SU-DHL-6 (cell line): ENCODE data around the gene PEX26.

Experiments
- H2AFZ ChIP-seq: fragments of 200-600 bp; sonication (generic); 2 replicates; pipeline ENCODE4 v1.6.1; 2014; ENCODE audit warnings: low read depth, mild to moderate bottlenecking, moderate library complexity, mixed read lengths, antibody characterized with exemption, low read length; ENCODE audit not compliant: severe bottlenecking
- H3F3A ChIP-seq: fragments of 200-600 bp; shearing (Covaris generic); 2 replicates; pipeline ENCODE4 v1.6.0; 2016; ENCODE audit warnings: antibody characterized with exemption, mild to moderate bottlenecking; ENCODE audit not compliant: insufficient read depth
- H3K27ac ChIP-seq: fragments of 200-600 bp; sonication (generic); 2 replicates; pipeline ENCODE4 v1.5.1; 2016; ENCODE audit warnings: low read depth, mild to moderate bottlenecking, low read length, moderate library complexity, mixed read lengths
- H3K27me3 ChIP-seq: fragments of 200-600 bp; sonication (generic), shearing (Covaris generic); 2 replicates; pipeline ENCODE4 v1.6.0; 2014; ENCODE audit warnings: mild to moderate bottlenecking, low read length
- H3K36me3 ChIP-seq: fragments of 200-600 bp; sonication (generic); 2 replicates; pipeline ENCODE4 v1.6.1; 2014; ENCODE audit warnings: mild to moderate bottlenecking, low read length, mixed read lengths
- H3K4me2 ChIP-seq: fragments of 300-600, 200-600 bp; shearing (Covaris generic), sonication (generic); 2 replicates; pipeline ENCODE4 v1.6.0; 2014; ENCODE audit warnings: low read length, low read depth, mild to moderate bottlenecking; ENCODE audit not compliant: poor library complexity, severe bottlenecking
- H3K4me3 ChIP-seq: fragments of 200-600 bp; sonication (generic); 2 replicates; pipeline ENCODE4 v1.5.1; 2014; ENCODE audit warnings: antibody characterized with exemption, low read length, mild to moderate bottlenecking, mixed read lengths; ENCODE audit not compliant: insufficient read depth, poor library complexity, severe bottlenecking
- H3K79me2 ChIP-seq: fragments of 200-600 bp; sonication (generic); 2 replicates; pipeline ENCODE4 v1.6.1; 2014; ENCODE audit warnings: mild to moderate bottlenecking, low read length, moderate library complexity; ENCODE audit not compliant: insufficient read depth
- H3K9ac ChIP-seq: fragments of 200-600 bp; sonication (generic); 2 replicates; pipeline ENCODE4 v1.7.0; 2014; ENCODE audit warnings: mild to moderate bottlenecking, low read length
- H3K9me2 ChIP-seq: fragments of 200-600 bp; sonication (generic); replicated peaks from 2 replicates; pipeline ENCODE4 v1.6.1; 2014; ENCODE audit warnings: low read length; ENCODE audit not compliant: insufficient read depth
- H3K9me3 ChIP-seq: fragments of 200-600 bp; sonication (generic); 2 replicates; pipeline ENCODE4 v1.6.1; 2014; ENCODE audit warnings: low read length, mixed read lengths; ENCODE audit not compliant: insufficient read depth
- H4K20me1 ChIP-seq: fragments of 200-600 bp; sonication (generic); 2 replicates; pipeline ENCODE4 v1.6.1; 2014; ENCODE audit warnings: low read depth, mild to moderate bottlenecking, antibody characterized with exemption, low read length, moderate library complexity, mixed read lengths
- CTCF ChIP-seq: fragments of 200-600 bp; sonication (generic); IDR thresholded peaks from one replicate; pipeline ENCODE4 v1.5.1; 2017; ENCODE audit warnings: antibody characterized with exemption, mild to moderate bottlenecking, low read length, moderate library complexity; ENCODE audit not compliant: insufficient read depth, poor library complexity, severe bottlenecking
- EZH2phosphoT487 ChIP-seq: fragments of 200-600 bp; sonication (generic), shearing (Covaris generic); conservative IDR thresholded peaks from 2 replicates; pipeline ENCODE4 v1.6.1; 2018; ENCODE audit warnings: mild to moderate bottlenecking, antibody characterized with exemption, low read length, moderate library complexity, mixed read lengths

The PEX26 gene

GRCh38 chr22:18075101-18075719, 2.6 kb upstream of the PEX26 start:
- H4K20me1 ChIP-seq = no peaks in the 10 kb centered on the region
- H3K36me3 ChIP-seq = no peaks in the 10 kb centered on the region
- H3K79me2 ChIP-seq = peaks cover 24% of the 10 kb centered on the region; the same call in 1 of the 2 replicates
- no peaks in the 10 kb centered on the region for H3K27me3 ChIP-seq
- no peaks in the 10 kb centered on the region for H3K9me3 ChIP-seq
- H3K9me2 ChIP-seq = no peaks in the 10 kb centered on the region
- peaks cover 5% of the 10 kb centered on the region; the same call in 1 of the 2 replicates for H3F3A ChIP-seq
- no peak for TF ChIP-seq EZH2phosphoT487
- no peak for TF ChIP-seq CTCF
- H3K9ac ChIP-seq = no peak overlapping the region
- H3K4me3 ChIP-seq = no peak overlapping the region
- H3K4me2 ChIP-seq = no peak overlapping the region
- H3K27ac ChIP-seq = no peak overlapping the region
- no peak overlapping the region for H2AFZ ChIP-seq

DNA sequence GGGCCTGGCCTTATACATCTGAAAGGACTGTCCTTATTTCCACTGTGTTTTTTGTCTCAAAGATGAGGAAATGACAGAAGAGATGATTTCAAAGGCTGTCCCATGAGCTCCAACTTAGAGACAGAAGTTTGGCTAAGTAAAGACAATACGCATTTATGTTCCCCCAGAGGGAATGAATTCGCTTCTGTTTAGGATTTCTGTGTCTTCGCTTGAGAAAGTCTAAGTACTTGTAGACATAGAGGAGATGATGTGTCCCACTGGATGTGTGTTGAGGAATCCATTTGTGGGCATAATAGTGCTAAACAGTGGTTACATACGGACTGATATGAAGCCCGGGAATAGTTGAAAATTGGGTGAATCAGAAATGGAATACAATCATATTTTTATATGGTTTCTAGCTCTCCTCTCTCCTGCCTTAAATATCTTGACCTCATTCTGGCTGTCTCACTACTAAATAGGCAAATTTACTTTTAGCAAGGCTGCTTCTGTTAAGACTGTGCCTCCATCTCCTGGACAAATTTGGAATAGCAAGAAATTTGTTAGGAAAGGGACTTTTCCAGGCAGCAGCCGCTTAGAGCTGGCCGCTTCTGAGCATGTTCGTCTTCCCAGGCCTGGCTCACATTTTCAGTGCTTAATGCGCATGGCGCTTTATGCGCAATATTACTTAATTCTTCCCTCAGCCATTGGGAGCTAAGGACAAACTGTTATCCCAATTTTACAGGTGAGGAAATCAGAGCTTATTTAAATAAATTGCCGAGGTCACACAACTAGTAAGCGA, 1.9 kb upstream of the PEX26 start:
- Histone ChIP-seq H3K79me2 (peaks cover 24% of the 10 kb centered on the region; the same call in 1 of the 2 replicates), H3F3A (peaks cover 5% of the 10 kb centered on the region; the same call in 1 of the 2 replicates), H3K9me3 (no peaks in the 10 kb centered on the region), H4K20me1 (no peaks in the 10 kb centered on the region), H2AFZ (no peak overlapping the region), H3K4me2 (peak overlapping the region; percentile 64), H3K27ac (no peak overlapping the region), H3K9me2 (no peaks in the 10 kb centered on the region), H3K9ac (0 out of 2 replicates have a peak overlapping the region, but pooled peaks have one; percentile 86), H3K4me3 (peak overlapping the region; percentile 55), H3K36me3 (peaks cover 4% of the 10 kb centered on the region; the same call in 1 of the 2 replicates), H3K27me3 (no peaks in the 10 kb centered on the region)
- TF ChIP-seq EZH2phosphoT487 (no peak), CTCF (peak; percentile 22)

GRCh38 chr22:18077087-18077638, 627 bp upstream of the PEX26 start:
- TF ChIP-seq EZH2phosphoT487 (no peak), CTCF (no peak)
- H3K36me3 ChIP-seq = peaks cover 4% of the 10 kb centered on the region; the same call in 1 of the 2 replicates
- no peaks in the 10 kb centered on the region for H3K9me3 ChIP-seq
- peaks cover 5% of the 10 kb centered on the region; the same call in 1 of the 2 replicates for H3F3A ChIP-seq
- no peak overlapping the region for H3K27ac ChIP-seq
- H3K4me2 ChIP-seq = peak overlapping the region; percentile 64
- no peaks in the 10 kb centered on the region for H3K27me3 ChIP-seq
- no peaks in the 10 kb centered on the region for H4K20me1 ChIP-seq
- H3K9ac ChIP-seq = peak overlapping the region; percentile 86
- H3K9me2 ChIP-seq = no peaks in the 10 kb centered on the region
- peak overlapping the region; percentile 55 for H3K4me3 ChIP-seq
- peaks cover 24% of the 10 kb centered on the region; the same call in 1 of the 2 replicates for H3K79me2 ChIP-seq
- H2AFZ ChIP-seq = no peak overlapping the region
